GM12864 (cell line): Measurements from ENCODE around the gene CD52.
"Not testable (repeated sequence)": the region's sequence is repeated elsewhere in the genome, so short reads cannot be mapped to it uniquely, and the experiment has no call there.

ENCODE experiments used
- DNase-seq: peaks from one replicate; pipeline ENCODE4 v3.0.0-alpha.2; 2011; ENCODE audit warnings: low read depth
- H3K4me3 ChIP-seq: 2 replicates; pipeline ENCODE4 v1.5.1; 2011; ENCODE audit warnings: mild to moderate bottlenecking, low read depth, low read length, control low read depth
- TF ChIP-seq, protein P1 (sequence below): IDR thresholded peaks from 2 replicates; pipeline ENCODE4 v1.5.1; 2011; ENCODE audit warnings: low read depth, mild to moderate bottlenecking, moderate library complexity, low read length, control low read depth, inconsistent platforms; ENCODE audit errors: missing control alignments

Gene CD52

GRCh38 chr1:26328597-26328996 is 10.8 kb downstream of the CD52 start:
- TF ChIP-seq, protein P1, sequence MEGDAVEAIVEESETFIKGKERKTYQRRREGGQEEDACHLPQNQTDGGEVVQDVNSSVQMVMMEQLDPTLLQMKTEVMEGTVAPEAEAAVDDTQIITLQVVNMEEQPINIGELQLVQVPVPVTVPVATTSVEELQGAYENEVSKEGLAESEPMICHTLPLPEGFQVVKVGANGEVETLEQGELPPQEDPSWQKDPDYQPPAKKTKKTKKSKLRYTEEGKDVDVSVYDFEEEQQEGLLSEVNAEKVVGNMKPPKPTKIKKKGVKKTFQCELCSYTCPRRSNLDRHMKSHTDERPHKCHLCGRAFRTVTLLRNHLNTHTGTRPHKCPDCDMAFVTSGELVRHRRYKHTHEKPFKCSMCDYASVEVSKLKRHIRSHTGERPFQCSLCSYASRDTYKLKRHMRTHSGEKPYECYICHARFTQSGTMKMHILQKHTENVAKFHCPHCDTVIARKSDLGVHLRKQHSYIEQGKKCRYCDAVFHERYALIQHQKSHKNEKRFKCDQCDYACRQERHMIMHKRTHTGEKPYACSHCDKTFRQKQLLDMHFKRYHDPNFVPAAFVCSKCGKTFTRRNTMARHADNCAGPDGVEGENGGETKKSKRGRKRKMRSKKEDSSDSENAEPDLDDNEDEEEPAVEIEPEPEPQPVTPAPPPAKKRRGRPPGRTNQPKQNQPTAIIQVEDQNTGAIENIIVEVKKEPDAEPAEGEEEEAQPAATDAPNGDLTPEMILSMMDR: no peak
- no peak overlapping the region for H3K4me3 ChIP-seq
- DNase-seq: no peak

DNA sequence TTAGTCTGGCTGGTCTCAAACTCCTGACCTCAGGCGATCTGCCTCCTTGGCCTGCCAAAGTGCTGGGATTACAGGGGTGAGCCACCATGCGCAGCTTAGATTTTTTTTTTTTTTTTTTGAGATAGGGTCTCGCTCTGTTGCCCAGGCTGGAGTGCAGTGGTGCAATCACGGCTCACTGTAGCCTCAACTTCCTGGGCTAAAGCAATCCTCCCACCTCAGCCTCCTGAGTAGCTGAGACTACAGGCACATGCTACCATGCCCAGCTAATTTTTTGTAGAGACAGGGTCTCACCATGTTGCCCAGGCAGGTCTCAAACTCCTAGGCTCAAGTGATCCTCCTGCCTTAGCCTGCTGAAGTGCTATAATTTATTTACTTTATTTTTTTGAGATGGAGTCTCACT is 11.6 kb downstream of the CD52 start:
- not testable (repeated sequence) for H3K4me3 ChIP-seq, DNase-seq

DNA sequence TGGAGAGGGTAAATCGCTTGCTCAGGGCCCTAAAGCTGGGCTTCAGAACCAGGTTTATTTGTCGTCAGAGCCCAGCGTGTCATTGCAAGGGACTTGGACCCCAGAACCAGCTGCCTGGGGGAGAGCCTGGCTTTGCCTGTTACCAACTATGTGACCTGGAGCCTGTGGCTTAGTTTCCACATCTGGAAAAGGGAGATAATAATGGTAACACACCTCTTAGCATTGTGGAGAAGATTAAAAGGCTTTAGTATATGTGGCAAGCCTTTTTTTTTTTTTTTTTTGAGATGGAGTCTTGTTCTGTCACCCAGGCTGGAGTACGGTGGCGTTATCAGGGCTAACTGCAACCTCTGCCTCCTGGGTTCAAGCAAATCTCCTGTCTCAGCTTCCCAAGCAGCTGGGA is 12.5 kb downstream of the CD52 start:
- no peak overlapping the region for H3K4me3 ChIP-seq
- no peak for DNase-seq
- TF ChIP-seq, protein P1: no peak

DNA sequence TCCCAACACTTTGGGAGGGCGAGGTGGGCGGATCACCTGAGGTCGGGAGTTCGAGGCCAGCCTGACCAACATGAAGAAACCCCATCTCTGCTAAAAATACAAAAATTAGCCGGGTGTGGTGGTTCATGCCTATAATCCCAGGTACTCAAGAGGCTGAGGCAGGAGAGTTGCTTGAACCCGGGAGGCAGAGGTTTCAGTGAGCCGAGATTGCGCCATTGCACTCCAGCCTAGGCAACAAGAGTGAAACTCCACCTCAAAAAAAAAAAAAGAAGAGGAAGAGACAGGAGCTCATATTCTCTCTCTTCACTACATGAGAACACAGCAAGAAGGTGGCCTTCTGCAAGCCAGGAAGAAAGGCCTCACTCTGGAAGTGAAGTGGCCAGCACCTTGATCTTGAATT is 15.6 kb downstream of the CD52 start:
- not testable (repeated sequence) for H3K4me3 ChIP-seq, DNase-seq

- H3K4me3 ChIP-seq: peak overlapping the region; percentile 42
- DNase-seq: no peak
- TF ChIP-seq, protein P1: no peak
Measured at GRCh38 chr1:26335774-26336476, 18.2 kb downstream of the CD52 start.

- peak overlapping the region; percentile 42 for H3K4me3 ChIP-seq
- DNase-seq: no peak
- TF ChIP-seq, protein P1: no peak
Measured at GRCh38 chr1:26336477-26337205, 18.9 kb downstream of the CD52 start.

DNA sequence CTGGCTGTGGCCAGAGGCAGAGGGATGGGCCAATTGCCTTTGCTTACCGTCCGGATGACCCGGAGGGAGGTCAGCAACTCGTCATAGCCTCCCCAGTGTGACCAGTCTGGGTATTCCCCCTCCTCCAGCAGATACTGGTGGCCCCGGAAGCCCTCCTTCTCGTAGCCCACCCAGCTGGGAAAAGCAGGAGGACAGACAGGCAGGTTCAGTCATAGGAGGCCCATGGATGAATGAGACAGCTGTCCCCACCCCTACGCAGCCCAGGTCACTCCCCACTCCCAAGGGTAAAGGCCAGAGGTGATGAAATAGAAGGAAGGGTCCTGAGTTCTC is 19.4 kb downstream of the CD52 start:
- no peak overlapping the region for H3K4me3 ChIP-seq
- TF ChIP-seq, protein P1: no peak
- DNase-seq: no peak

- H3K4me3 ChIP-seq: no peak overlapping the region
Measured at GRCh38 chr1:26337625-26338024, 19.9 kb downstream of the CD52 start.

More at GRCh38 chr1:26337625-26338024, 19.9 kb downstream of the CD52 start:
- DNase-seq: no peak
- TF ChIP-seq, protein P1: no peak
